K562 (cell line): ENCODE measurements around the gene AGAP1.

Experiments used
- HDAC2 ChIP-seq: fragments of 450-650 bp; IDR thresholded peaks from 2 replicates; pipeline ENCODE4 v1.6.1; 2016; ENCODE audit warnings: mild to moderate bottlenecking
- HIVEP1 ChIP-seq: fragments of 250-450 bp; sonication (Bioruptor Pico); IDR thresholded peaks from 2 replicates; pipeline ENCODE4 v1.4.0; 2020; ENCODE audit warnings: mild to moderate bottlenecking
- HNRNPUL1 ChIP-seq: fragments of 200-400 bp; formaldehyde crosslinking; IDR thresholded peaks from 2 replicates; pipeline ENCODE4 v1.6.1; 2017; ENCODE audit warnings: low read length
- MED1 ChIP-seq: sonication (generic); formaldehyde crosslinking; IDR thresholded peaks from 2 replicates; pipeline ENCODE4 v1.8.1; 2023; ENCODE audit warnings: missing genetic modification reagents, borderline replicate concordance
- POLR2AphosphoS5 ChIP-seq: IDR thresholded peaks from 2 replicates; pipeline ENCODE4 v1.6.1; 2011; ENCODE audit warnings: mild to moderate bottlenecking, low read depth, low read length, moderate library complexity; ENCODE audit not compliant: control insufficient read depth, insufficient read depth
- PYGO2 ChIP-seq: fragments of 450-650 bp; IDR thresholded peaks from 2 replicates; pipeline ENCODE4 v1.6.1; 2016; ENCODE audit warnings: mild to moderate bottlenecking, missing genetic modification characterization, moderate library complexity, missing compliant biosample characterization
- RAD51 ChIP-seq: fragments of 450-650 bp; IDR thresholded peaks from 2 replicates; pipeline ENCODE4 v1.7.1; 2016; ENCODE audit warnings: low read depth, mild to moderate bottlenecking, borderline replicate concordance
- SMC3 ChIP-seq: conservative IDR thresholded peaks from 2 replicates; pipeline ENCODE4 v1.6.1; 2011; ENCODE audit warnings: low read depth, low read length, improper control_type of control experiment; ENCODE audit not compliant: insufficient read depth
- ZC3H8 ChIP-seq: fragments of 450-650 bp; IDR thresholded peaks from 2 replicates; pipeline ENCODE4 v1.6.1; 2017
- ZKSCAN1 ChIP-seq: fragments of 150-350 bp; IDR thresholded peaks from 2 replicates; pipeline ENCODE4 v1.6.1; 2016; ENCODE audit warnings: low read depth, low read length
- TF ChIP-seq, protein P1 (sequence below), 3 experiments: IDR thresholded peaks in 2 of 3; conservative IDR thresholded peaks in 1 of 3; 2 replicates each; pipeline ENCODE4 v1.5.1; 2011 to 2012; ENCODE audit warnings: low read length in 3 of 3, mild to moderate bottlenecking in 3 of 3, control low read depth in 2 of 3, improper control_type of control experiment in 1 of 3, inconsistent platforms in 1 of 3, low read depth in 1 of 3, mixed read lengths in 1 of 3, moderate library complexity in 1 of 3; ENCODE audit not compliant: insufficient read depth in 2 of 3
- TF ChIP-seq, protein P2 (sequence below): sonication (generic); formaldehyde crosslinking; IDR thresholded peaks from 2 replicates; pipeline ENCODE4 v1.8.0; 2023; ENCODE audit warnings: mild to moderate bottlenecking, missing genetic modification reagents

GRCh38 chr2:235510318-235510717, 16.5 kb downstream of the AGAP1 start:
- no peak for TF ChIP-seq PYGO2 (tag)
- TF ChIP-seq POLR2AphosphoS5: no peak
- no peak for TF ChIP-seq HNRNPUL1
- TF ChIP-seq, protein P1, sequence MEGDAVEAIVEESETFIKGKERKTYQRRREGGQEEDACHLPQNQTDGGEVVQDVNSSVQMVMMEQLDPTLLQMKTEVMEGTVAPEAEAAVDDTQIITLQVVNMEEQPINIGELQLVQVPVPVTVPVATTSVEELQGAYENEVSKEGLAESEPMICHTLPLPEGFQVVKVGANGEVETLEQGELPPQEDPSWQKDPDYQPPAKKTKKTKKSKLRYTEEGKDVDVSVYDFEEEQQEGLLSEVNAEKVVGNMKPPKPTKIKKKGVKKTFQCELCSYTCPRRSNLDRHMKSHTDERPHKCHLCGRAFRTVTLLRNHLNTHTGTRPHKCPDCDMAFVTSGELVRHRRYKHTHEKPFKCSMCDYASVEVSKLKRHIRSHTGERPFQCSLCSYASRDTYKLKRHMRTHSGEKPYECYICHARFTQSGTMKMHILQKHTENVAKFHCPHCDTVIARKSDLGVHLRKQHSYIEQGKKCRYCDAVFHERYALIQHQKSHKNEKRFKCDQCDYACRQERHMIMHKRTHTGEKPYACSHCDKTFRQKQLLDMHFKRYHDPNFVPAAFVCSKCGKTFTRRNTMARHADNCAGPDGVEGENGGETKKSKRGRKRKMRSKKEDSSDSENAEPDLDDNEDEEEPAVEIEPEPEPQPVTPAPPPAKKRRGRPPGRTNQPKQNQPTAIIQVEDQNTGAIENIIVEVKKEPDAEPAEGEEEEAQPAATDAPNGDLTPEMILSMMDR (IDR thresholded peaks at IDR 0.05 in 2 of 3, conservative IDR thresholded peaks at IDR 0.05 in 1 of 3; ENCODE audit: insufficient read depth in 2 of 3, low read depth in 1 of 3, low read length in 3 of 3): no peak
- no peak for TF ChIP-seq RAD51
- TF ChIP-seq ZKSCAN1: no peak
- TF ChIP-seq HDAC2: no peak
- no peak for TF ChIP-seq SMC3
- no peak for TF ChIP-seq MED1
- TF ChIP-seq ZC3H8: no peak
- TF ChIP-seq, protein P2, sequence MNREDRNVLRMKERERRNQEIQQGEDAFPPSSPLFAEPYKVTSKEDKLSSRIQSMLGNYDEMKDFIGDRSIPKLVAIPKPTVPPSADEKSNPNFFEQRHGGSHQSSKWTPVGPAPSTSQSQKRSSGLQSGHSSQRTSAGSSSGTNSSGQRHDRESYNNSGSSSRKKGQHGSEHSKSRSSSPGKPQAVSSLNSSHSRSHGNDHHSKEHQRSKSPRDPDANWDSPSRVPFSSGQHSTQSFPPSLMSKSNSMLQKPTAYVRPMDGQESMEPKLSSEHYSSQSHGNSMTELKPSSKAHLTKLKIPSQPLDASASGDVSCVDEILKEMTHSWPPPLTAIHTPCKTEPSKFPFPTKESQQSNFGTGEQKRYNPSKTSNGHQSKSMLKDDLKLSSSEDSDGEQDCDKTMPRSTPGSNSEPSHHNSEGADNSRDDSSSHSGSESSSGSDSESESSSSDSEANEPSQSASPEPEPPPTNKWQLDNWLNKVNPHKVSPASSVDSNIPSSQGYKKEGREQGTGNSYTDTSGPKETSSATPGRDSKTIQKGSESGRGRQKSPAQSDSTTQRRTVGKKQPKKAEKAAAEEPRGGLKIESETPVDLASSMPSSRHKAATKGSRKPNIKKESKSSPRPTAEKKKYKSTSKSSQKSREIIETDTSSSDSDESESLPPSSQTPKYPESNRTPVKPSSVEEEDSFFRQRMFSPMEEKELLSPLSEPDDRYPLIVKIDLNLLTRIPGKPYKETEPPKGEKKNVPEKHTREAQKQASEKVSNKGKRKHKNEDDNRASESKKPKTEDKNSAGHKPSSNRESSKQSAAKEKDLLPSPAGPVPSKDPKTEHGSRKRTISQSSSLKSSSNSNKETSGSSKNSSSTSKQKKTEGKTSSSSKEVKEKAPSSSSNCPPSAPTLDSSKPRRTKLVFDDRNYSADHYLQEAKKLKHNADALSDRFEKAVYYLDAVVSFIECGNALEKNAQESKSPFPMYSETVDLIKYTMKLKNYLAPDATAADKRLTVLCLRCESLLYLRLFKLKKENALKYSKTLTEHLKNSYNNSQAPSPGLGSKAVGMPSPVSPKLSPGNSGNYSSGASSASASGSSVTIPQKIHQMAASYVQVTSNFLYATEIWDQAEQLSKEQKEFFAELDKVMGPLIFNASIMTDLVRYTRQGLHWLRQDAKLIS (CRISPR knock-in tag): no peak
- no peak for TF ChIP-seq HIVEP1 (CRISPR knock-in tag)
